ENCODE data around the gene CENPU.

CENPU gene

GRCh38 chr4:184712322-184712721 is 21.6 kb downstream of the CENPU start:
- DNase-seq (ENCODE audit: low spot score) = no peak

- DNase-seq (ENCODE audit: low spot score) = no peak
Measured at GRCh38 chr4:184706453-184706852, 27.4 kb downstream of the CENPU start.

- no peak for DNase-seq (ENCODE audit: low spot score)
Measured at GRCh38 chr4:184705692-184706091, 28.2 kb downstream of the CENPU start.

- DNase-seq (ENCODE audit: low spot score) = no peak
Measured at GRCh38 chr4:184702114-184702513, 31.8 kb downstream of the CENPU start.

- no peak for DNase-seq (ENCODE audit: low spot score)
Measured at GRCh38 chr4:184699941-184700340, 34.0 kb downstream of the CENPU start.

- DNase-seq (ENCODE audit: low spot score) = no peak
Measured at GRCh38 chr4:184697956-184698355, 35.9 kb downstream of the CENPU start.

- no peak for DNase-seq (ENCODE audit: low spot score)
Measured at GRCh38 chr4:184695178-184695896, 38.6 kb downstream of the CENPU start.

- no peak for DNase-seq (ENCODE audit: low spot score)
Measured at GRCh38 chr4:184694412-184694956, 39.4 kb downstream of the CENPU start.

- no peak for DNase-seq (ENCODE audit: low spot score)
Measured at GRCh38 chr4:184693056-184693455, 40.8 kb downstream of the CENPU start.

- no peak for DNase-seq (ENCODE audit: low spot score)
Measured at GRCh38 chr4:184689681-184690080, 44.2 kb downstream of the CENPU start.

- no peak for DNase-seq (ENCODE audit: low spot score)
Measured at GRCh38 chr4:184688447-184688846, 45.4 kb downstream of the CENPU start.

- DNase-seq (ENCODE audit: low spot score) = no peak
Measured at GRCh38 chr4:184688005-184688404, 45.9 kb downstream of the CENPU start.

- DNase-seq (ENCODE audit: low spot score) = no peak
Measured at GRCh38 chr4:184684491-184685189, 49.3 kb downstream of the CENPU start.

- no peak for DNase-seq (ENCODE audit: low spot score)
Measured at GRCh38 chr4:184681916-184682315, 52.0 kb downstream of the CENPU start.

GRCh38 chr4:184680698-184681097 is 53.2 kb downstream of the CENPU start:
- no peak for DNase-seq (ENCODE audit: low spot score)

- no peak for DNase-seq (ENCODE audit: low spot score)
Measured at GRCh38 chr4:184675821-184676492, 57.9 kb downstream of the CENPU start.

GRCh38 chr4:184675018-184675417 is 58.9 kb downstream of the CENPU start:
- DNase-seq (ENCODE audit: low spot score) = no peak

- DNase-seq (ENCODE audit: low spot score) = no peak
Measured at GRCh38 chr4:184674011-184674410, 59.9 kb downstream of the CENPU start.

GRCh38 chr4:184672741-184673140 is 61.2 kb downstream of the CENPU start:
- DNase-seq (ENCODE audit: low spot score) = no peak

- no peak for DNase-seq (ENCODE audit: low spot score)
Measured at GRCh38 chr4:184671101-184671500, 62.8 kb downstream of the CENPU start.

- no peak for DNase-seq (ENCODE audit: low spot score)
Measured at GRCh38 chr4:184669251-184669650, 64.6 kb downstream of the CENPU start.

- DNase-seq (ENCODE audit: low spot score) = no peak
Measured at GRCh38 chr4:184668511-184669114, 65.3 kb downstream of the CENPU start.

All from LoVo (cell line).